Endometrium (tissue), 2 donors: ENCODE measurements around the gene CFAP45.

Source experiments
- FAIRE-seq: peaks from 2 replicates; lab custom pipeline; 2012; peaks lifted over from hg19 to GRCh38; lab: Jason Lieb, UNC
- donor health status: control.
- donor health status: control.

CFAP45 gene

DNA sequence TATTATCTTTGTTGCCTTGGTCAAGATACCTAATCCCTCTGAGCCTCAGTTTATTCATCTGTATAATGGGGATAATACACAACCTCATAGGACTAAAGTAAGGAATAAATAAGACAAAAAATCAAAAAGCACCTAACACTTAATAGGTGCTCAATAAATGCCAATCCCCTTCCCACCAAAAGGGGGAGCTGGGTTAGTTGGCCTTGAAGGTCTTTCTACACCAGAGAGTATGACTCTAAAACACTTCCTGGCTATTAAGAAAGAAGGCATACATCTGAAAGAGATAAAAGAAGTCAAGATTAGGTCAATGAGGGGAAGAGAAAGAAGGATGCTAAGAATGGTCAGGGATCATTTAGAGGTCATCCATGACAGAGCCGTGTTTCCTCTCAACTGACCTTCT, 48.6 kb downstream of the CFAP45 start:
- FAIRE-seq: no peak

- FAIRE-seq: no peak
Measured at GRCh38 chr1:159849626-159850366, 50.2 kb downstream of the CFAP45 start.

DNA sequence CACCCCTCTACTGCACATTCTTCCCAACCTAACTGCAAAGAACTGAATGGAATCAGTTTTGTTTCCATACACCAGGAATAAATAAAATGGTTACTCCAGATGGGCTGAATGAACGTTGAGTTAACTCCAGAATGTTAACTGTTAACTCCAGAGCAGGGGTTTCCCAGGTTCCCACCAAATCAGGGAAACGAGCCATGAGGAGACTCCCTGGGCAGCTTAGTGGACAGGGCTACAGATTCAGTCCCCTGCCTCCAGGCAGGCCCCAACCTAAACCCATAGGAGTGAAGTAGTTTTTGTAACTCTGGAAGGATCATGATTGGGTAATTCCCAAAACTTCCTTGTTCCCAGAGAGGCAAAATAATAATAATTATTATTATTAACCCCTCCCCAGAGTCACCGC, 51.6 kb downstream of the CFAP45 start:
- FAIRE-seq: no peak

DNA sequence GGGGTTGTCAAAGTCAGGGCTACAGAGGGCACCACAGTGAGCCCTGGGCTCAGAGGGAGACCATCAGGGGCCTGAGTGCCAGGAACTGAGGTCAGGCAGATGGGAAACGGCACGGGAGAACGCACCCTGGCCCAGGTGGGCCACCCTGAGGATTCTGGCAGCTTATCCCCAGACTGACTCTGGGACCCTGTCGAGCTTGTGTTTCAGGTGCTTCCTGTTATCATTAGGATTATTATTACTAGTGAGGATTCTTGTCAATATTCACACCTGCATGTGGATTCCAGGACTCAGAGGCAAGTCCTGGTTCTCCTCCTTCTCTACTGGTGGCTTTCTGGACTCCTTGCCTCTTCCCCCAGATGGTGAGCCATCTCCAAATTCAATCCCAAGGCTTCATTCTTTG, 52.7 kb downstream of the CFAP45 start:
- FAIRE-seq: no peak

DNA sequence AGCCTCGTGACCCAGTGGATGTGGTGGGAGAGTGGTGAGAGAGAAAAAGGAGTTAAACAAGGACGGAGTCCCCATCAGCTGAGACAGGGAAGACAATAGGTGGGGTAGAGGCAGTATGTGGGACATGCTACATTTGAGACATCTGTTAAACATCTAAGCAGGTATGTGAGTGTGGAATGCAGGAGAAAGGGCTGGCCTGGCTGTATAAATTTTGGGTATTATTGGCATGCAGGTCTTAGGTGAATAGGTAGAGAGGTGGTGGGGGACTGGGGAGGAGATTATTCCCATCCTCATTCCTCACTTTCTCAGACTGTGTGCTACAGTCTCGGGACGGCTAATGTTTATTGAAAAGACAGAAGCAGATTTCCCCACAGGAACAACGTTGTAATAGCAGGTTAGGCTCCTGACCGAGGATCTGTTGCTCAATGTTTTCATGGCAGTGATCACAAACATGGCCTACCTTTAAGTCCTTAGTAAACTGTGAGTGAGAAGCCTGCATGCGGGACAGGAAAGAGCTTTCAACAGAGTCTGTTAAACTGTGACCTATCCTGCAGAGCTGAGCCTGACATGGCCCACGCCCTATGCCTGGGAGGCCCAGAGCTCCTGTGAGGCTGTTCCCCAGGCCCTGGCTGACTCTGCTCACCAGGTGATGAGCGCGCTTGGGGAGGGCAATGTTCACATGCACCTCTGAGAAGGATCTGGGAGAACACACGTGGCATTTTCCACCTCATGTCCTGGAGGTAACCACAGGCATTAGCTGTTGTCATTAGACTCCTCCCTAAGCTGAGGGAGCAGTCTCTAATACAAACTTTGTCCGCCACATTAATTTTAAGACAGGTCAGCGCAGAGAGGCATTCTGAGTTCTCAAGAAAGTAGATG, 54.0 kb downstream of the CFAP45 start:
- FAIRE-seq: no peak

GRCh38 chr1:159843459-159843858, 56.5 kb downstream of the CFAP45 start:
- no peak for FAIRE-seq

DNA sequence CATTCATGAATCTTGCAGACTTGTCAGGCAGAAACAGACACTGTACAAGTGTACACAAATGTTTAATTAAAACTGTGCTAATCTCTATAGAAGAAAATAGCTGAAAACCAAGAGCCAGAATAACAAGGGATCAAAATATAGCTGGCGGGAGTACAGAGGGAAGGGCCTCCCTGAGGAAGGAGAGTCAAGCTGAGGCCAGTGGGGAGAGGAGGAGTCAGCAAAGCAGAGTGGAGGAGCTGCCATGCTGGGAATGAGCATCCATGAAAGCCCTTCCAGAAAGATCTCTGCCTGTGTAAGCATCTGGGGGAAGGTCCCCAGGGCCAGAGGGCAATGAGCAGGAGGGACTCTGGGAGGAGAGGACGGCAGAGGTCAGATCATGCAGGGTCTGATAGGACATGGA, 58.2 kb downstream of the CFAP45 start:
- no peak for FAIRE-seq

DNA sequence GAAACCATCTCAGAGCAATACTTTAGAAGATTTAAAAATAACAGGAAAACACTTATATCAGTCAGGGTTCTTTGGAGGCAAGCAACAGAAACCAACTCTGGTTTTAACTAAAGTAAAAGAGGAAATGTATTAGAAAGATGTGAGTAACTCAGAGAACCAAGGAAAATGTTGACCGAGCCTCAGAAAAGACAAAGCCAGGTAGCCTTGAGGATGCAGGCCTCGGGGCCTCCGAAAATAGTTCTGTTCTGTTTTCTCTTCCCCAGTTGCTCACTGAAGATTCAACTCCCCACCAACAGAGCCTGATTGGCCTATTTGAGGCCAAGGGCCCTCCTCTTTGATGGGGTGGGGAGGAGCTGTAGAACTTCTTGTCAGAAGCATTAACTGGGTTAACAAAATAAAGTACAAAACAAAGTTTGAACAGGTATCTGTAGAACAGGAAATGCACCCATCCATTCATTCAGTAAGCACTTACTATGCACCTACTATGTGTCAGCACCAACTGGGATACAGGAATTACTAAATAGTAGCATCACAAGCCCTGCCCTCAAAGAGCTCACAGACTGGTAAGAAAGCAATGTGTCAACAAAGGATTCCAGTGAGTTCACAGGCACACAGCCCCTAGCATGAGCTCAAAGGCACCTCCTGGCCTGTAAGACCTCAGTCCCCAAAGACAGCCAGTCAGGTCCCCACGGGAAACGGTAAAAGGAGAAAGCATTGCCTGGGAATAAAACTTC, 60.7 kb downstream of the CFAP45 start:
- no peak for FAIRE-seq

DNA sequence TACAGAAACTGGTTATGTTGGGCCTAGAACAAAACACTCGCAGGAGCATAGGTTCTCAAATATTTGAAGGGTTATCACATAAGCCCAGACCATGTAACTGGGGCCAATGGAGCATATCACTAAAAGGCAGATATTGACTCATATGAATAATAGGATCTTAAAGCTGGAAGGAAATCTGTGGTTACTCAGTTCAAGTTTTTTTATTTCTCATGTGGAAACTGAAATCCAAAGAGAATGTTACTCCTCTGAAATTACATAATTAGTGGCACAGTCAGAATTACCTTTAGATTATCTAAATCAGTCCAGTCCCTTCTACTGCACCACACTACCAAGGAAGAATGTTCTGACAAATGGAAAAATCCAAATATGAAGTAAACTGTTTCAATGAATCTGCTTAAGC, 61.2 kb downstream of the CFAP45 start:
- no peak for FAIRE-seq

- FAIRE-seq: no peak
Measured at GRCh38 chr1:159835862-159836525, 64.0 kb downstream of the CFAP45 start.

DNA sequence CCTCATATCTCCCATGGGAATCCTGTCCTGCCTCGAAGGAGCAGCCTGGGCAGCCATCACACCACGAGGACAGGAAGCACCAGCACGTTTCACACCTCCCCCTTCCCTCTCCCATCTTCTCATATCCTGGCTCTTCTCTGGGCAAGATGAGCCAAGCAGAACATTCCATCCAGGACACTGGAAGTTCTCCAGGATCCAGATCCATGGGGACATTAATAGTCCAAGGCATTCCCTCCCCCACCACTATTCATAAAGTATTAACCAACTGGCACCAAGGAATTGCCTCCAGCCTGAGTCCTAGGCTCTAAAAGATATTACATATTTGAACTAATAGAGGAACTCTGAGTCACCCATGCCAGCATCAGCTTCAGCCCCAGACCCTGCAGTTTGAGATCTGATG, 64.6 kb downstream of the CFAP45 start:
- FAIRE-seq: no peak

GRCh38 chr1:159832309-159832708, 67.7 kb downstream of the CFAP45 start:
- no peak for FAIRE-seq

DNA sequence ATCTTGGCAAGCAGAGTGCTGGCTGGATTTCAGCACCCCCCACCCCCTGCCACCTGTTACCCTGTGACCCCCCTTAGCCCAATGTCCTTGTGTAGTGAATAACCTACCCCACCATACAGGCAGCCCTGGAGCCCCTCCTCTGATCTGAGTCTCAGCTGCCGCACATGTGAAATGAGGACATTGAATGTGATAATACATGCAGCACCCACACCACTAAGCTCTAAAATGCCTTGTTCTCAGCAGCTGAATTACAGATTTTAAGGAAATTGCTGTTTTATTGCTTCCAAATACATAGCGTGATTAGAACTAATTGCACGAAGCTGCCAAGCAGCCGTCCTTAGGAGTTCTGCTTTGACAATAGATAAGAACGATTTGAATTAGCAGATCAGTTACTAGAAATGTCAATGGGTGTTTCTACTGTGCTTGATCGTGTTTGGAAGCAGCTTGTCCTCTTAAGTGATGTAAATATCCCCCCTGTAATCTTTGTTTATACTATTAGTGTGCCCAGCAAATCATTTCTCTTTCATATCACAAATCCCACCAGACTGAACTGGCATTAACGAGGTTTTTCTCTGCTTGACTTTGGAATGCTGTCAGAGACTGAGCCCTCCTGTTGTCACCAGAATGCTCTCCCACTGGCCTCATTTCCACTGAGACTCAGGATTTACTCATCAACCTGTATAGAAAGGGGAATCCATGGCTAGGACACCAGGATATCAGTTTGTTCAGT, 68.4 kb downstream of the CFAP45 start:
- no peak for FAIRE-seq

GRCh38 chr1:159830722-159831121, 69.2 kb downstream of the CFAP45 start:
- no peak for FAIRE-seq

GRCh38 chr1:159829822-159830465, 70.0 kb downstream of the CFAP45 start:
- no peak for FAIRE-seq

DNA sequence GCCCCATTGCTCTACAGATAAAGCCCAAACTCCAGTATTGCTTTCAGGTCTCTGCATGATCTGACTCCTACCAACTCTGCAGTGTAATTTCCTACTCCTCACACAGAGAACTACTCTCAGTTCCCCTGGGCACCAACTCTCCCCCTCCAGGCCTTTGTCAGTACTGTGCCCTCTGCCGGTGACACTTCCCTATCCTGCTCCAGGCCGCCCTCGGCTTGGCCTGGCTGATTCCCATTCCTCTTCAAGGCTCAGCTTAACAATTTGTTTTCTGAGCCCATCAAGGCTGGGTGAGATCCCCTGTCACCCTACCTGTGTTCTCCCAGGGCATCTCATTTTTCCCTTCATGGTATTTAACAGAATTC, 70.7 kb downstream of the CFAP45 start:
- FAIRE-seq: no peak

DNA sequence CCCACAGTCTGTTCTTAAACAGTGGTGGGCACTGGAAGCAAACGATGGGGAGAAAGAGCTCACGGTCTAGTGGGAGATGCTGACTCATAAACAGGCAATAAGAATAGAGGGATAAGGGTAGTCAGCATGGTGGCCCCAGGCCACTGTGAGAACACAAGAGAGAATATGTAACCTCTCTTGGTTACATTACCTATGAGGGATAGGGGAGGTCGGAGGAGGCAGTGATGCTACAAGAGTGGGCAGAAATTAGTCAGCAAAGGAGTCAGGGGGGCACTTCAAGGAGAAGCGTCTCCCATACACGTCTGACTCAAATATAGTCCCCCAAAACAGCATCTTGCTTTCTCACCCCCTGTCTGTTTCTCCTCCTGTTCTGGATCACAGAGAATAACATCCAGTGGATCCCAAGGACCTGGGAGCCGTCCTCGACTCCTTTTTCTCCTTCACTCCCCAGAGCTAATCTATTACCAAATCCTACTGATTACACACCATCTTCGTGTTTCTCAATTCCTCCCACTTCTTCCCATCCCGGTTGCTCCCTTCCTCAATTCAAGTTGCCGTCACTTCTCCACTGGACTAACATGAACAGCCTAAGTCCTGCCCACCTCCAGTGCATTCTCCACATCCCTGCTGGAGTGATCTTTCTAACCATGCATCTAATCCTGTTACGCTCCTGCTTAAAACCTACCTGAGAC, 71.2 kb downstream of the CFAP45 start:
- FAIRE-seq: no peak

DNA sequence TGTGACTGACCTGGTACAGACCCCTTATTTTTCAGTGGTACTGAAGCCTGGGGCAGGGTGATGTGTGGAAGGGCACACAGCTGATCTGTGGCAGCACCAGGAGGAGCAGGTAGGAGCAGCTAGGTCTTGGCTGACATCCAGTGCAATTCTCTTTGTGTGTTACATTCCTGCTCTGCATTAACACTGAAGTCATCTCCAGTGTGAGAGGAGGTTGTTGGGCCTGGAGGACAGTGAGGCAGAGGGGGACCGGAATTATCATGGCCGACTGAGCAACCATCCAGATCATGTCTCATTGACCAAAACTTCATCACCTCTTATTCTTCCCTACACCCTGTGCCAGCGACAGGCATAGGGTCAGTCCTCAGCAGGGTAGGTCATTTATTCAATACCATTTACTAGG, 71.8 kb downstream of the CFAP45 start:
- FAIRE-seq: no peak

GRCh38 chr1:159827549-159827948, 72.4 kb downstream of the CFAP45 start:
- FAIRE-seq: no peak

DNA sequence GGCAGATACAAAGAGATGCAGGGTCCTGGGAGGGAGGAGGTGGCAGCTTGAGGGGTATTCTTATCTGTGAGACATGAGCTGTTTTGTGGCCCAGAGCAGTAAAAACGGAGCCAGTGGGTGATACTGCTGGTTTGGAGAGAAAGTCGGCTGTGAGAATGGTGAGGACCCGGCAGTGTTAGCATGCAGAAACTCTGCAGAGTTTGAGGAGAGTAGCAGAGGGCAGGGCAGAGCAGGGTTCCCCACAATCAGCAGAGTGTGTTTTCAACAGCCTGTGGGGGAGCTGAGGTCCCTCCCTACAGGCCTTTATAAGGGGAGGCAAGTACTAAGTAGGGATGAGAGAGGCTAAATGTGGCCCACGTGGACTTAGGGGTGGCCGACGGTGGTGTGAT, 72.9 kb downstream of the CFAP45 start:
- FAIRE-seq: no peak
